GM18870 (cell line): ENCODE results near the gene NUMB.

Experiments used
- ATAC-seq: cut with Tn5 transposase; IDR thresholded peaks from one replicate; pipeline ENCODE4 v1.9.1; 2021; ENCODE audit warnings: moderate library complexity; ENCODE audit not compliant: unreplicated experiment

NUMB gene

DNA sequence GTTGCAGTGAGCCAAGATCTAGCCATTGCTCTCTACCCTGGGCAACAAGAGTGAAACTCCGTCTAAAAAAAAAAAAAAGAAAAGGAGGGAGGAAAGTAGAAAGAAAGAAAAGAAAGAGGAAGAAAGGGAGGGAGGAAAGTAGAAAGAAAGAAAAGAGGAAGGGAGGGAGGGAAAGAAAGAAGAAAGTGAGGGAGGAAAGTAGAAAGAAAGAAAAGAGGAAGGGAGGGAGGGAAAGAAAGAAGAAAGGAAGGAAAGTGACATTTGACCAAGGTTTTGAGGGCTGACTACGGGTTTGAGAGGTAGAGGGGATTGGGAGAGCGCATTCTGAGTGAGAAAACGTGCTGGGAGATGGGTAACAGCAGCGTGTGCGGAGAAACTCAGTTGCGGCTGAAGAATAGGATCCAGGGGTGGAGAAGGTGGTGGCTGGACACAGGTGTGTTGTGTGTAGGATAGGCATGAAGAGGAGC is 221.6 kb downstream of the NUMB start:
- no peak for ATAC-seq

DNA sequence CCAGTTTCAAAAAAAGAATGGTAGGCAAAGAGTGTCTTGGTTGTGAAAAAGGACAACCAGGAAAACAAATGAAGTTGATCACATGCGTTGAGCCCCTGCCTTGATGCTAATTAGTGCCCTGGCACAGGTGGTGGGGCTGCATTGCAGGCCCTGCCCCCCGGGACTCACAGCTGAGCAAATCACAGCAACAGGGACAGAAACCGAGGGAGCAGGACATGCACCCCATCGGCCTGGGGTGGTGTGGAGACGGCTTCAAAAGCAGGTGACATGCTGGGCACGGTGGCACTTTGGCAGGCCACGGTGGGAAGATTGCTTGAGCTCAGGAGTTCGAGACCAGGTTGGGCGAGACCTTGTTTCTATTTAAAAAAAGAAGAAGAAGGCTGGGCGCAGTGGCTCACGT is 222.2 kb downstream of the NUMB start:
- no peak for ATAC-seq

DNA sequence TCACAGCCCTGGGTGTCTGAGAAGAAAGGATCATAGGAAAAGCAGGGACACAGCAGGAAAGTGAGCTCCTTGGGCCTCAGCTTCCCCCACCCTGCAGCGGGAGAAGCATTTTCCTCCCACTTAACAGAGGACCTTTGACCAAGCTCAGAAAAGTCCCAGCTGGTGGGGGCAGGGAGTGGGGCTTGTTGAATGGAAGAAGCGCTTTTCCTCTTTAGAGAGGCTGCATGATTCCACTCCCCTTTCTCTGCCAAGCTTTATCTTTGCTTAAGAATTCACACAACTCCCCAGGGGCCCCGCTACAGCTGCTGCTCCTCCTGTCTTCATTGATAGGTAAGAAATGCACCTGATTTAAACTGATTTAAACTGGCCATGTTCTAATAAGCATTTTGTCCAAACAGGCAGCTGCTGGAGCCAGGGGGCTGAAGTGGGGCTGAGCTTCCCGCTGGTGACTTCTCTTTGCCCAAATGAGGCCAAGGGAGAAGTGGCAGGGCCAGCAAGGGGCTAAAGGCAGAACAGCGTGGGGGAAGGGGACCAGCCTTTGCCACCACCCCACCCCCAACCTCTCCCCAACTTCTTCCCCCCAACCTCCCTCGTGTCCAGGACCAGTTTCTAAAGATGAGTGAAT is 222.7 kb downstream of the NUMB start:
- no peak for ATAC-seq

DNA sequence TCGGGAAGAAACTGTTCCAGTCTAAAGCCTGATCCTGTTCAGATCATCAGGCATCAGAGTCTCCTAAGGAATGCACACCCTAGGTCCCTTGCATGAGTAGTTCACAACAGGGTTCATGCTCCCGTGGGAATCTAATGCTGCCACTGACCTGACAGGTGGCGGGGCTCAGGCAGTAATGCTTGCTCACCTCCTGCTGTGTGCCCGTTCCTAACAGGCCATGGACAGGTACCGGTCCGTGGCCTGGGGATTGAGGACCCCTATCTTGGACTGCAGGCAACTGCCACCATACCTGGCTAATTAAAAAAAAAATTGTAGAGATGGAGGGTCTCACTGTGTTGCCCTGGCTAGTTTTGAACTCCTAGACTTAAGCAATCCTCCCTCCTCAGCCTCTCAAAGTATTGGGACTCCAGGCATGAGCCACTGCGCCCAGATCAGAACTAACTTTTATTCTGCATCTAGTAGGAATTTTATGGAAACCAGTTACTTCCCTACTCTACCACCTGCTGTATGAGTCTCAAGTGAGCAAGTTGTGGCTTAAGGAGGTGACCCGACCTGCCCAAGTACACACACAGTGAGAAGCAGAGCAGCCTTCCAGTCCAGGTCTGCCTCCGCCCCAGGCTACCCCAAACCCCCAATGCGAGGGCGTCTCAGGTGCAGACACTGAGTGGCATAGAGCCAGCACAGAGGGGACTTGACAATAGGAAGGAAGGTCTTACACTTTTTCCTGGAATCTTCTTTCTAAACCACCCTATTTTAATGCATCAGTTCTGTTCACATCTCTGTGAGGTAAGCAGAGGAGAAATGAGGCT is 223.6 kb downstream of the NUMB start:
- no peak for ATAC-seq

DNA sequence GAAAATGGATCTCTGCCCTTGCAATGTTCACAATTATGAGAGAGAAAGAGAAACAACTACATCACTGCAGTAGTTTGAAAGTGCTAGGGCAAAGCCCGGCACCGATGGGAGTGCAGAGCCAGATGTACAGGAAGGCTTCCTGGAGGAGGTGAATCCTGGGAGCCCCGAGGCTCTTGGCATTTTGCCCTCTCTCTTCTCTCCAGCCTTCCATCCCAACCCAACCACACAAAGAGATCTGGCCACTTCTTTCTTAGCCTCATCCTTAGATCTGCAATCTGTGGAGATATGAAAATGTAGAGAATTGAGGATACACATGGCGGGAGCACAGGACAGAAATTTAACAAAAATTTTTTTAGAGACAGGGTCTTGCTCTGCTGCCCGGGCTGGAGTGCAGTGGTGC is 224.3 kb downstream of the NUMB start:
- ATAC-seq: no peak

DNA sequence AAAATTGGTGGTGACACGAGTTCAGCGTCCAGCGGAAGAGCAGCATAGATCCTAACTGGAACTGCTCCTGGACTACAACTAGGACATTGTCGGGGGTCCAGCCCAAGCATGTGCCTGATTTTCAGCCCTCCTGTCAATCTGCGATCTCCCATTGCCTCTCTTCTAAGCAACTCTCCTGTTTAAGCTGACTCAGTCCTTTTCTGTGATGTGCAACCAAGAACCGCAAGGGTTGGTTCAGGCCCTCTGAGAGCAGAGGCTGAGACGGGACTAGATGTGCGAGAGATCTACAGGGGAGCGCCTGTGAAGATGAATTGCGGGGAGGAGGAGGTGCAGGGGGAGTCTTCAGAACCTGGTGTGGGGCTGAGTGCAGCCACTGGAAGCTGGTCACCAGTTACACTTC is 224.8 kb downstream of the NUMB start:
- no peak for ATAC-seq

DNA sequence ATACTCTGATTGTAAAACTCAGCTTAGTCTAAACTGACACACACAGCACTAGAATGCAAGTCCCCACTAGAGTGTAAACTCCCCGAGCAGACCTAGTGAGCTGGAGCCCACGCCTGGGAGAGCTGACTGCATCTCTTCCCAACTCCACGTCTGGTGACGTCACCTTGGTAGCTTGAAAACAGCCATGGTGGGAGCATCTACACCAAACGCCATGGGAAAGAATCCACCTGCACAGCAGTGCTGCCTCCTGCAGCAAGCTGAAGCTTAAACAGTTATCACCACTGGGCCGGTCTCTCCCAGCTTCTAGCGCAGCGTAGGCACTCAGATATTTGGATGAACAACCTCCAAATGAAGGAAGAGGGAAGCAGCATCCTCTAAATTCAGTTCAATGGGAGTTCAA is 225.4 kb downstream of the NUMB start:
- ATAC-seq: no peak

DNA sequence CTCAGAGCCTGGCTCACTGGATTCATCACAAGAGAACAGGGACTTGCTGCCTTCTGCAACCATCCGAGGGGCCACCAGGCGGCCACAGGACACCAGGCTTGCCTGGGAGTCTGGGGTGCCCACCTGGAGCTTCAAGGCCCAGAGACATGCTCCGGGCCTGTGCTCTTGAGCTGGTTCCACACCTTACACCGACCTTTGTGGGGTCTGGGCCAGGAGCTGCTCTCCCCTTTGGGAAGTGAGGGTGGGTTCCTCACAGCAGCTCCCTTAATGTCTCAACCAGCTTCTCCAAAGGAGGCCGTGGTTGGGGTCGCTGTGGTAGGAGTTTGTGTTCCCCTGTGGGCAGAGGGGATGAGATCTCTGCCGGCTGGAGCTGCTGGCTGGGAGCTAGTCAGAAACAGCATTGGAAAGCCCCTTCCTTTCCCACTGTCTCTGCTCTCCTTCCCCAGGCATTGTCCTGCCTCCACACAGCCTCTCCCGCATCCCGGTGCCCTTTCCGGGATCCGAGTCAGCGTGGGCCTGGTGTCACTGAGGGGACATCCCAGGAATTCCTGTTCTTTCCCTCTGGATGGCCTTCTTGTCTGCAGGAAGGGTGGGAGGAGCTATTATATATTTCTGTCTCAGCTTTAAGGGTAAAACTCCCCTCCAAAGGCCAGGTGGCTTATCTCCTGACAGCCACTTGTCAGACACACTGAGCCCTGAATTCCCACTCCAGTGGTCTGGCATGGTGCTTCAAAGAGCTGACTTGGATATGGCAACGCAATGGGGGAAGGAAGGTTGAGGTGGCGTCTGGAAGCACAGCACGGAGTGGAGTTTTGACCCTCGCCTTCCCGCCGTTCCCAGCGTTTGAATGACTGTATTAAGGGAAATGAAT is 226.1 kb downstream of the NUMB start:
- ATAC-seq: no peak

DNA sequence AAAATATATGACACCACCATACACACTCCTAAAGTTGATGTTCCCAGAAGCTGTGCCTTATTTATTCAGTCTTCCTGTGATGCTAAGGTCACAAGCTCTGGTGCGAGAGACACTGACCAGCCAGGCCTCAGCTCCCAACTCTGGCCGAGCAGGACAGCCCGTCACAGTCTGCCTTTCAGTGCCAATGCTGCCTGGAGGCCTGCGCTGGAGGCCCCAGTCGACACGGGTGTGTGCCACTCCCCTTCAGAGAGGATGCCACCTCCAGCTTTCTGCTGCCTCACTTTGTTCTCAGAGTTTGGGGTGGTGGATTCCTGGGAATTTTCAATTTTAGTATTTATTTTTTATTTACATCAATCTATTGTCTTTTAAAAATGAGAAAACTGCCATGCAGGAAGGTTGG is 228.3 kb downstream of the NUMB start:
- ATAC-seq: no peak

DNA sequence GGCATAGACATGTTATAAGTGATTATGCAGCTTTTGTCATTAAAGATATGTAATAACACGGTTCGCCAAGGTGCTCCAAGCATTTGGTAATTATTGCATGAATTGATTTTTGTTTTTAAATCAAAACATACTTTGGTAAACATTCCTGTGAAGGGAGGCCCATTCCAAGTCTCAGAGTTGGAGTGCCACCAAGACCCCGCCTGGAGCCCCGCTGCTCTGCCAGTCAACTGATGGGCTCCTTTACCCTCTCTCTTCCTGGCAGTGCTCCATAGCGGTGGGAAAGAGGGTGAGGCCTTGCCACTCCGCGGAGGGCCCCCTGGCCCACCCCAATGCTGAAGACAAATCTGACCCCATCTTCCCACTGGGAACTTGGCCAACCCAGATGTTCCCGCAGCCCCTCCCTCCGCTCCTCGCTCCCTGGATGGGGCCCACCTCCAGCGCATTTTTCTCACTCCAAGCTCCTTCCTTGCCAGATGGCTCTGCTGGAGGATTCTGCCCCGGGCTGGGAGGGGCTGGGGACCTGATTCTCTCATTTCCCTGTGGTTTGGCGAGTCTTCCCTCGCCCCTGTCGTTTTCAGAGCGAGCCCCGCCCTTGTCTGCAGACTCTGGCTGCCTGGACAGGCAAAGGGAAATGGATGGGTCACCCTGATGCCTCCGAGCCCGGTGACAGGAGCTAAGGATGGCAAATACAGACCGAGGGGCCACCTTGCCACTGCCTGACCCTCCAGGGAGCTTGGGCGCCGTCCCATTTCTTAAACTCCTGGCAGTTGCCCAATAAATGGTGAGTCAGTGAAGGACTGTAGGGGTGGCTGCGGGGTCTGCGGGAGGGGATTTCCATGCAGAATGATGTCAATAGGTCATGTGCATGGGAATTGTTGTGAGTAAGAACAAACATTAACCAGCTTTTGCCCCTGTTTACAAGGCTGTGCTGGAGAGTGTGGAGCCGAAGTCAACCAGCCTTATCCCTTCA is 230.2 kb downstream of the NUMB start:
- no peak for ATAC-seq

DNA sequence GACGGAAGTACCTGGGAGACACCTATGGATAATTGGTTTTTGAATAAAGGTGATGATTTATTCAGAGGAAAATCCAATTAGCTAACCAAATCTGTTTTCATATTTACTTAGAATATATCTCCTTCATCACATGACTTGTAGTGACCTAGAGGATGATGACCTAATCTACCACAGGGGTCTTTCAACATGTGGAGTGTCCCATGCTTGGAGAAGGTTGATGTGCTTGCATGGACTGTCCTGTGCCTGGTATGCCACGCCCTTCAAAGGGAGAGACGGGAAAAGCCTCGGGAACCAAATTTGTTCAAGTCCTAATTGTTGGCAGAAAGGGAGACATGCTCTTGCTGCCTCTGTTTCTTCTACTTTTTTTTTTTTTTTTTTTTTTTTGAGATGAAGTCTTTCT is 232.8 kb downstream of the NUMB start:
- ATAC-seq: no peak
